Measurements from ENCODE around the gene TACC3. TPM values are rescaled to one million over a fixed set of nuclear protein-coding genes. Genes with fewer than 3 reads are reported as not detected.

TACC3 gene
- total RNA-seq, 3 donors from 2014 or later = 4.1 to 7.8 (median 4.9) TPM

- intact Hi-C loops (cut with DNase I; ENCODE audit: low total_unique reads) = no loop called here
Measured at GRCh38 chr4:1703867-1704266, 17.5 kb upstream of the TACC3 start.

GRCh38 chr4:1705732-1706131 is 15.6 kb upstream of the TACC3 start:
- Histone ChIP-seq H3K9me3 (no peaks in the 10 kb centered on the region), H3K27me3 (no peaks in the 10 kb centered on the region), H3K4me1 (no peaks in the 10 kb centered on the region), H3K4me3 (no peak overlapping the region), H3K36me3 (no peaks in the 10 kb centered on the region), H3K27ac (no peak overlapping the region)
- DNase-seq (ENCODE audit: low spot score in 2 of 2) = no peak
- intact Hi-C loops (cut with DNase I; ENCODE audit: low total_unique reads) = no loop called here
- TF ChIP-seq POLR2AphosphoS5 (IDR thresholded peaks at IDR 0.05) = no peak
- TF ChIP-seq POLR2A (IDR thresholded peaks at IDR 0.05) = no peak
- no peak for TF ChIP-seq CTCF (IDR thresholded peaks at IDR 0.05)

More at GRCh38 chr4:1703867-1704266, 17.5 kb upstream of the TACC3 start:
- no peaks in the 10 kb centered on the region for H3K4me1 ChIP-seq
- no peaks in the 10 kb centered on the region for H3K36me3 ChIP-seq
- H3K27ac ChIP-seq = no peak overlapping the region
- no peak for DNase-seq (ENCODE audit: low spot score in 2 of 2)
- H3K27me3 ChIP-seq = no peaks in the 10 kb centered on the region
- no peaks in the 10 kb centered on the region for H3K9me3 ChIP-seq
- TF ChIP-seq POLR2A (IDR thresholded peaks at IDR 0.05) (no peak), CTCF (IDR thresholded peaks at IDR 0.05) (no peak), POLR2AphosphoS5 (IDR thresholded peaks at IDR 0.05) (no peak)
- no peak overlapping the region for H3K4me3 ChIP-seq

- intact Hi-C loops (cut with DNase I; ENCODE audit: low total_unique reads) = no loop called here
- no peak overlapping the region for H3K27ac ChIP-seq
- no peaks in the 10 kb centered on the region for H3K36me3 ChIP-seq
- no peak for TF ChIP-seq CTCF (IDR thresholded peaks at IDR 0.05)
- no peak for TF ChIP-seq POLR2A (IDR thresholded peaks at IDR 0.05)
- TF ChIP-seq POLR2AphosphoS5 (IDR thresholded peaks at IDR 0.05) = no peak
- no peaks in the 10 kb centered on the region for H3K27me3 ChIP-seq
- no peaks in the 10 kb centered on the region for H3K9me3 ChIP-seq
- no peaks in the 10 kb centered on the region for H3K4me1 ChIP-seq
- DNase-seq (ENCODE audit: low spot score in 2 of 2) = no peak
- no peak overlapping the region for H3K4me3 ChIP-seq
Measured at GRCh38 chr4:1706358-1706757, 15.0 kb upstream of the TACC3 start.

GRCh38 chr4:1708581-1708980 is 12.7 kb upstream of the TACC3 start:
- no peaks in the 10 kb centered on the region for H3K36me3 ChIP-seq
- TF ChIP-seq CTCF (IDR thresholded peaks at IDR 0.05) (no peak), POLR2AphosphoS5 (IDR thresholded peaks at IDR 0.05) (no peak), POLR2A (IDR thresholded peaks at IDR 0.05) (no peak)
- intact Hi-C loops (cut with DNase I; ENCODE audit: low total_unique reads) = no loop called here

GRCh38 chr4:1711055-1711570 is 10.2 kb upstream of the TACC3 start:
- peaks cover 5 to 7% of the 10 kb centered on the region in 2 donors for H3K4me1 ChIP-seq

More at GRCh38 chr4:1708581-1708980, 12.7 kb upstream of the TACC3 start:
- H3K27ac ChIP-seq = no peak overlapping the region
- no peaks in the 10 kb centered on the region for H3K9me3 ChIP-seq
- DNase-seq (ENCODE audit: low spot score in 2 of 2) = no peak
- H3K27me3 ChIP-seq = no peaks in the 10 kb centered on the region
- no peak overlapping the region for H3K4me3 ChIP-seq
- H3K4me1 ChIP-seq = peaks cover 5% of the 10 kb centered on the region in 2 donors

More at GRCh38 chr4:1711055-1711570, 10.2 kb upstream of the TACC3 start:
- Histone ChIP-seq H3K9me3 (no peaks in the 10 kb centered on the region), H3K27ac (peak overlapping the region; percentile 99), H3K36me3 (no peaks in the 10 kb centered on the region), H3K27me3 (no peaks in the 10 kb centered on the region), H3K4me3 (peak overlapping the region; percentile 82 to 91 (median 89))
- DNase-seq (ENCODE audit: low spot score in 2 of 2) = no peak
- intact Hi-C loops (cut with DNase I; ENCODE audit: low total_unique reads) = no loop called here
- no peak for TF ChIP-seq CTCF (IDR thresholded peaks at IDR 0.05)
- TF ChIP-seq POLR2A (IDR thresholded peaks at IDR 0.05) = no peak
- TF ChIP-seq POLR2AphosphoS5 (IDR thresholded peaks at IDR 0.05) = no peak
